ENCODE data around the gene ETFB. TPM values are rescaled to one million over a fixed set of nuclear protein-coding genes. Genes with fewer than 3 reads are reported as not detected.

Gene ETFB
- total and polyA plus RNA-seq, 9 of the 15 experiments (the other 6 are each of a cell fraction or from before 2014, with no cell fraction given), result 18.1 to 143 (median 96.1) TPM

DNA sequence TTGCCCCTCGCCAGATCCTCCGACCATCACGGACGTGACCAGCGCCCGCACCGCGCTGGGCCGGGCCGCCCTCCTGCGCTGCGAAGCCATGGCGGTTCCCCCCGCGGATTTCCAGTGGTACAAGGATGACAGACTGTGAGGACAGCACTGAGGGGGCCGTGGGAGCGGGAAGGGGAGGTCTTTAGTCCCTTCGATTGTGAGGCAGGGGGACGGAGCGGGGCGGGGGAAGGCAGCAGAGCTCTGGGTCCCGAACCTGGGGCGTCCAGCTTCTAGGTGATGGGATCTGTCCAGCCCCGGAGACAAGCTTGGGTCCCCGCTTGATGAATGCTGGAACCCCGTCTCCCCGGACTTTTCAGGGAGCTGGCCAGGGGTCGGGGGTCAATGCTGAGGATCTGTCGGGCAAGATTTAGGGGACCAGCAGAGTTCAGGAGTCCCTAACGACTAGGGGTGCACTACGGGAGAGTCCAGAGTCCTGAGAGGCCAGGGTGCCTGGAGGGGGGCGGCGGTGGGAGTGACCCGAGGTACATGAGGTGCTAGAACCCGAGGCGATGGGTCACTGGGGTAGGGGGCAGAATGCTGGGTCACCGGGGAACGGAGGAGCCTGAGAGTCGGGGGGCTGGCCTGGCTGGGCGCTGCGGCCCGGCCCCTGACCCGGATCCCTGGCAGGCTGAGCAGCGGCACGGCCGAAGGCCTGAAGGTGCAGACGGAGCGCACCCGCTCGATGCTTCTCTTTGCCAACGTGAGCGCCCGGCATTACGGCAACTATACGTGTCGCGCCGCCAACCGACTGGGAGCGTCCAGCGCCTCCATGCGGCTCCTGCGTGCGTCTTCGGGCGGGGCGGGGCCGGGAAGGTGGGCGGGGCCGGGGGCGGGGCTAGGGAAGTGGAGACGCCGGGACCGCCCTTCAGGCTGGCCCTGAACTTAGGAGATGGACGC is 38.9 kb downstream of the ETFB start (continued):
- TF ChIP-seq SMARCB1 (IDR thresholded peaks at IDR 0.05; ENCODE audit: insufficient read length, low read depth) (no peak), ZNF324 (CRISPR knock-in tag; IDR thresholded peaks at IDR 0.05) (no peak), CBX1 (IDR thresholded peaks at IDR 0.05; ENCODE audit: low read depth) (peak; percentile 78; the same call in 1 of the 2 replicates), RREB1 (CRISPR knock-in tag; IDR thresholded peaks at IDR 0.05) (no peak), PTRF (tag; IDR thresholded peaks at IDR 0.05) (no peak), NBN (IDR thresholded peaks at IDR 0.05; ENCODE audit: low read depth) (no peak), ZNF785 (CRISPR knock-in tag; IDR thresholded peaks at IDR 0.05) (no peak), GATA2 (CRISPR knock-in tag; IDR thresholded peaks at IDR 0.05) (no peak), RBM22 (IDR thresholded peaks at IDR 0.05; ENCODE audit: low read depth, low read length, poor library complexity, severe bottlenecking) (no peak), RB1 (IDR thresholded peaks at IDR 0.05; ENCODE audit: low read depth) (peak; percentile 72), ZC3H11A (IDR thresholded peaks at IDR 0.05; ENCODE audit: low read depth, low read length) (no peak), ARID1B (IDR thresholded peaks at IDR 0.05) (no peak), FOXA1 (IDR thresholded peaks at IDR 0.05; ENCODE audit: borderline replicate concordance) (no peak), NFYB (IDR thresholded peaks at IDR 0.05; ENCODE audit: extremely low read depth, insufficient read length) (no peak), CBX3 (IDR thresholded peaks at IDR 0.05; ENCODE audit: borderline replicate concordance in 1 of 2, low read length in 2 of 2) (no peak), ZNF395 (CRISPR knock-in tag; IDR thresholded peaks at IDR 0.05) (no peak), NFIX (CRISPR knock-in tag; IDR thresholded peaks at IDR 0.05; ENCODE audit: low read depth) (no peak), CBFA2T3 (IDR thresholded peaks at IDR 0.05) (no peak), CREBBP (IDR thresholded peaks at IDR 0.05; ENCODE audit: low read depth, low read length) (no peak), WHSC1 (IDR thresholded peaks at IDR 0.05; ENCODE audit: low read length) (no peak), TEAD2 (tag; IDR thresholded peaks at IDR 0.05) (no peak), TOE1 (IDR thresholded peaks at IDR 0.05; ENCODE audit: borderline replicate concordance) (no peak; the same call in 1 of the 2 replicates), TOE1 (CRISPR knock-in tag; IDR thresholded peaks at IDR 0.05; ENCODE audit: borderline replicate concordance, low read depth) (no peak)

Data from K562 (cell line).